H1 (cell line): ENCODE measurements around the gene INTU. TPM values are rescaled to one million over a fixed set of nuclear protein-coding genes. Genes with fewer than 3 reads are reported as not detected.

Experiments
- ATF2 ChIP-seq: IDR thresholded peaks from 2 replicates; pipeline ENCODE4 v1.6.1; 2012; ENCODE audit warnings: low read length, inconsistent platforms
- RBBP5 ChIP-seq: IDR thresholded peaks from 2 replicates; pipeline ENCODE4 v1.7.1; 2012; ENCODE audit warnings: low read depth, mild to moderate bottlenecking, inconsistent platforms, low read length, moderate library complexity, borderline replicate concordance
- polyA plus RNA-seq, 7 experiments: library from polyadenylated mRNA; depleted of rRNA in 3 of 7; stranded (reverse) in 5 of 7; unstranded in 2 of 7; fragments of >200 nt in 5 of 7; fragments of 200-250 nt in 2 of 7; gene quantifications; 1 replicate in 5 of 7; 2 replicates in 1 of 7; 4 replicates in 1 of 7; pipeline versions ENCODE4 v1.2.1 to v1.2.3, GENCODE V29; 2011 to 2013; ENCODE audit warnings: missing spikeins in 2 of 7, mixed read lengths in 2 of 7
- total RNA-seq: library from RNA; stranded (reverse); fragmentation: NEBNext Ultra II Directional; extraction: Animal tissue kit (Norgen Biotek cat#: 25700); gene quantifications from 2 replicates; pipeline ENCODE4 v1.2.1, GENCODE V29; 2021

The INTU gene
- total and polyA plus RNA-seq, 2 of the 8 experiments (the other 6 are each of a cell fraction or from before 2014, with no cell fraction given) = 6.0 to 15.1 TPM

- TF ChIP-seq ATF2 = no peak
- TF ChIP-seq RBBP5 = no peak
Measured at GRCh38 chr4:127668770-127669169, 36.0 kb downstream of the INTU start (continued).
